Stimulated activated CD4-positive, alpha-beta T cell treated with anti-CD3 and anti-CD28 coated beads, Interleukin-1b, Interleukin-23, amount 100 ng/mL, for 4 hours (primary cell): Measurements from ENCODE around the gene LINGO3.

Experiments
- DNase-seq, 2 donors: peaks; one replicate each; pipeline ENCODE4 v3.0.0-alpha.2; 2020; ENCODE audit warnings: low read depth in 2 of 2

LINGO3 gene

GRCh38 chr19:2266183-2266993 is 41.6 kb downstream of the LINGO3 start:
- DNase-seq: no peak

GRCh38 chr19:2261438-2262172 is 46.3 kb downstream of the LINGO3 start:
- peak in 1 of 2 donors; percentile 42 for DNase-seq

GRCh38 chr19:2260341-2260805 is 47.6 kb downstream of the LINGO3 start:
- DNase-seq: no peak

- no peak for DNase-seq
Measured at GRCh38 chr19:2259336-2259735, 48.6 kb downstream of the LINGO3 start.
